Testis (tissue), 3 donors: ENCODE results near the gene IRX4. TPM values are rescaled to one million over a fixed set of nuclear protein-coding genes. Genes with fewer than 3 reads are reported as not detected.
A peak's percentile ranks its signal among the peaks of the same experiment; 100 is the strongest.

Experiments used
- DNase-seq: peaks from one replicate; pipeline ENCODE4 v3.0.0-alpha.2; 2019
- H3K27ac ChIP-seq, 2 donors: fragments of 200-600 bp; sonication (generic); one replicate each; pipeline ENCODE4 v1.5.1; 2019
- H3K27me3 ChIP-seq: fragments of 200-600 bp; sonication (generic); one replicate; pipeline ENCODE4 v1.5.1; 2019
- H3K36me3 ChIP-seq: fragments of 200-600 bp; sonication (generic); one replicate; pipeline ENCODE4 v1.5.1; 2017; ENCODE audit warnings: low read depth; ENCODE audit errors: missing control alignments
- H3K4me1 ChIP-seq: fragments of 200-600 bp; sonication (generic); one replicate; pipeline ENCODE4 v1.5.1; 2019
- H3K4me3 ChIP-seq, 2 donors: fragments of 200-600 bp; sonication (generic); one replicate each; pipeline ENCODE4 v1.5.1; 2017 to 2019
- H3K9me3 ChIP-seq: fragments of 200-600 bp; sonication (generic); one replicate; pipeline ENCODE4 v1.5.1; 2017
- POLR2A ChIP-seq: fragments of 450-650 bp; IDR thresholded peaks from one replicate; pipeline ENCODE4 v1.6.1; 2017; ENCODE audit warnings: antibody characterized with exemption, mild to moderate bottlenecking, moderate library complexity
- WGBS, 2 donors: methylation state at CpG; one replicate each; pipeline ENCODE4 v1.1.5; 2018; 5-methylcytosine and 5-hydroxymethylcytosine counted together
- intact Hi-C: fragments of 100-400 bp; cut with DNase I; formaldehyde crosslinking; loops from one replicate; pipeline ENCODE4 v1.15.1; 2023; ENCODE audit warnings: low total_unique reads
- polyA plus RNA-seq: library from polyadenylated mRNA; stranded (reverse); fragments of 350-450 nt; fragmentation: Illumina TruSeq; extraction: RNeasy Lipid Tissue Mini Kit (QIAGEN cat#74804); gene quantifications from one replicate; pipeline ENCODE4 v1.2.3, GENCODE V29; 2014; ENCODE audit warnings: low read depth, low replicate concordance; ENCODE audit not compliant: insufficient read depth
- total RNA-seq, 2 donors: library from RNA; depleted of rRNA; stranded (reverse); fragments of >200 nt; gene quantifications; one replicate each; pipeline ENCODE4 v1.2.3, GENCODE V29; 2016
- TF ChIP-seq, protein P1 (sequence below), 3 experiments: fragments of 450-650 bp in 2 of 3; fragments of 200-600 bp in 1 of 3; sonication (generic) in 1 of 3; IDR thresholded peaks; one replicate each; pipeline ENCODE4 v1.5.1; 2016 to 2019; ENCODE audit warnings: antibody characterized with exemption in 3 of 3, mild to moderate bottlenecking in 2 of 3, moderate library complexity in 1 of 3

IRX4 gene
- total and polyA plus RNA-seq, 3 donors from 2014 or later, result 0.32 to 2.7 (median 2.0) TPM

DNA sequence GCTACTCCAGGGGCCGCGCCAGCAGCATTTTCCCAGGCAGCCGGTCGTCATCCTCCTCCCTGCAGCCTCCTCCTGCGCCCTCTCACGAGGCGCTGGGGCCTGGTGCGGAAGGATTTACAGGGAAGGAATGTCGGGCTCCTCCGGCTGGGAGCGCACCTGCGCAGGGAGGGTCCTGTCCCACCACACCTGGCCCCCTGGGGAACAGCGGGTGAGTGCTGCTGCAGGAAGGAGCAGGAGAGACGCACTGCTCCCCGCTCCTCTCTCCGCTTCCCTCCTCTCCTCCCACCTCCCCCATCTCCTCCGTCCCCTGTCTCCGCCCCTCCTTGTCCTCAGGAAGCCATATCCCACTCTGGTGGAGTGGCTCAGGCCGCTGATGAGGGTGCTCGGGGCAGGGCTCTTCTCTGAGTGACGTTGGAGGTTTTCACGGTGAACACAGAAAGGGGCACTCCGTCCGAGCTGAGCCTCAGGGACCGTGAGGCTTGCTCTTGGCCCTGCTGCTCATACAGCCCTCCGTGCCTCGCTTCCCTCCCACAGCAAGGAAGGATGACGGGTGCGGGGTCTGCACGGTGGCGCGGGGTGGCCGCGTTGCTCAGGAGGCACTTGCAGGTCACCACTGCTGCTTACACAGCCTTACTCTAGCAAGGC is 31.3 kb downstream of the IRX4 start:
- TF ChIP-seq, protein P1, sequence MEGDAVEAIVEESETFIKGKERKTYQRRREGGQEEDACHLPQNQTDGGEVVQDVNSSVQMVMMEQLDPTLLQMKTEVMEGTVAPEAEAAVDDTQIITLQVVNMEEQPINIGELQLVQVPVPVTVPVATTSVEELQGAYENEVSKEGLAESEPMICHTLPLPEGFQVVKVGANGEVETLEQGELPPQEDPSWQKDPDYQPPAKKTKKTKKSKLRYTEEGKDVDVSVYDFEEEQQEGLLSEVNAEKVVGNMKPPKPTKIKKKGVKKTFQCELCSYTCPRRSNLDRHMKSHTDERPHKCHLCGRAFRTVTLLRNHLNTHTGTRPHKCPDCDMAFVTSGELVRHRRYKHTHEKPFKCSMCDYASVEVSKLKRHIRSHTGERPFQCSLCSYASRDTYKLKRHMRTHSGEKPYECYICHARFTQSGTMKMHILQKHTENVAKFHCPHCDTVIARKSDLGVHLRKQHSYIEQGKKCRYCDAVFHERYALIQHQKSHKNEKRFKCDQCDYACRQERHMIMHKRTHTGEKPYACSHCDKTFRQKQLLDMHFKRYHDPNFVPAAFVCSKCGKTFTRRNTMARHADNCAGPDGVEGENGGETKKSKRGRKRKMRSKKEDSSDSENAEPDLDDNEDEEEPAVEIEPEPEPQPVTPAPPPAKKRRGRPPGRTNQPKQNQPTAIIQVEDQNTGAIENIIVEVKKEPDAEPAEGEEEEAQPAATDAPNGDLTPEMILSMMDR (IDR thresholded peaks at IDR 0.05), result no peak
- TF ChIP-seq POLR2A, result no peak
- Histone ChIP-seq H3K9me3 (no peaks in the 10 kb centered on the region), H3K27me3 (no peaks in the 10 kb centered on the region), H3K36me3 (no peaks in the 10 kb centered on the region), H3K27ac (no peak overlapping the region), H3K4me1 (no peaks in the 10 kb centered on the region), H3K4me3 (peak overlapping the region in 1 of 2 donors; percentile 47)
- no peak for DNase-seq
- intact Hi-C loops, result no loop called here
- 0 to 3% methylated on average over 17 to 34 of the region's 34 CpGs for WGBS, 2 donors

DNA sequence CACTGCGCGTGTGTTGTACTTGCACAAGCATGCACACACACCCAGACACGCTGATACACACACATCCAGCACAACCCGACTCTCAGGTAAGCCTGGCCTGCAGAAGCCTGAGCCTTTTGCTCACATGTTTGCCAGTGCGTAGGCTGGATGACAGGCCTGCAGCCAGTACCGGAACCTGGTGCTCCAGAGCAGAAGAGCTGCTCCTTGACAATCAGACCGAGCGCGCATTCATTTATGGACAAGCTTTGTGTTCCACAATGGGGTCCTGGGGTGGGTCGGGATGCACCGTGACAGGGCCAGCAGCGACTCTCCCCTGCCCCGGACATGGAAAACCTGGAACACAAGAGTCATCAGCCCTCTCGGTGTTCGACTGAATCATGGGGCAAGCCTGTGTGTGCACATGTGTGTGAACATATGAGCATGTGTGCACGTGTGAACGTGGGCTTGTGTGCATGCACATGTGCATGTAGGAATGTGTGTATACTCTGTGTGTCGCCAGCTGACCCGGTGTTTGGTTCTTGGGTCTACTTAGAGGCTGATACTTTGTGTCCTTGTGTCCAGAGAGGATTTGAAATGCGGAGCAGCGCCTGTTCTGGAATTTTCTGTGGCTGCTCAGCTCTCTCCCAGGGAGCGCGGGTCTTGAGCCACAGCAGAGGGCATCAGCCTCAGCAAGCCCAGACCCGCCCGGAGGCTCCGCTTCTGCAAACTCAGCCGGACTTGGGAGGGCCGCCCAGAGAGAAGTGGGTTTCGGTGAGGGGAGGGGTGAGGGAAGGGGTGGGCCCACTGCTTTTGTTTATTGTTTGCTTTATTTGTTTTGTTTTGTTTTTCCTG is 32.2 kb downstream of the IRX4 start:
- Histone ChIP-seq H3K27me3 (no peaks in the 10 kb centered on the region), H3K4me3 (peak overlapping the region in 1 of 2 donors; percentile 47), H3K27ac (no peak overlapping the region), H3K4me1 (no peaks in the 10 kb centered on the region), H3K36me3 (no peaks in the 10 kb centered on the region), H3K9me3 (no peaks in the 10 kb centered on the region)
- intact Hi-C loops, result no loop called here
- 40 to 64% methylated on average over 22 to 29 of the region's 29 CpGs for WGBS, 2 donors
- no peak for DNase-seq
- TF ChIP-seq, protein P1 (IDR thresholded peaks at IDR 0.05), result no peak
- no peak for TF ChIP-seq POLR2A

DNA sequence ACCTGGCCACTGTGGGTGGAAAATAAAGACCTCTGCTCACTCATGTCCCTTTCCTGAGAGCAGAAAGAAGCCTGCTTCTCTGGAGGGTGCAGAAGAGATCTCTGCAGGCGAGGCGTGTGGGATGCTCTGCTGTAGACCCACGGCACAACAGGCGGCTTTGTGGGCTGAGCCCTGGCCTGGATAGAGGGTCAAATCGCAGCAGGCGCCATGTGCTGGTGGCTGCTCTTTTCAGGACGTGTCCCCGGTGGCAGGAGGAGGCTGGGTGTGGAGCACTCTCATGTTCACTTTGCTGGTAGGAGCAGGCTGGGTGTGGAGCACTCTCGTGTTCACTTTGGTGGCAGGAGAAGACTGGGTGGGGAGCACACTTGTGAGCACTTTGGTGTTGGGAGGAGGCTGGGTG is 35.1 kb downstream of the IRX4 start:
- H3K27me3 ChIP-seq, result no peaks in the 10 kb centered on the region
- intact Hi-C loops, result no loop called here
- H3K27ac ChIP-seq, result no peak overlapping the region
- H3K4me3 ChIP-seq, result no peak overlapping the region
- TF ChIP-seq, protein P1 (IDR thresholded peaks at IDR 0.05), result no peak
- TF ChIP-seq POLR2A, result no peak
- no peaks in the 10 kb centered on the region for H3K9me3 ChIP-seq
- 68 to 69% methylated on average over 8 to 9 of the region's 9 CpGs for WGBS, 2 donors
- H3K36me3 ChIP-seq, result no peaks in the 10 kb centered on the region
- H3K4me1 ChIP-seq, result no peaks in the 10 kb centered on the region
- DNase-seq, result no peak

DNA sequence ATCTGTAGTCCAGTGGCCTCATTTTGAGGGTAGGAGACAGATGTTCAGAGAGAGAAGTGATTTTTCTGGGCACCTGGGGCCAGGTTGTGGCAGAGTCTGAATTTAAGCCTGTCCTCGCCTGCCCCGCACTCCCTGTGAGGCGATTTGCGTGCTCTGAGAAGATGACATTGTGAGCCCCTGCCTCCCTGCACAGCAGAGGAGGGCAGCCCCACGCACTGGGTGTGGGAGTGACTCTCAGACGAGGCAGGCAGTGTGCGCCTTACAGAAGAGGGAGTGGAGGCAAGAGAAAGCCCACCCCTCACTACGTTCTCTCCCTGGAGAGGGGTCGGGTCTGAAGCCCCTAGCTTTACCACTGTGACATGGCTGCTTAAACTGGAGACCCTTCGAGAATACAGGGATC is 35.7 kb downstream of the IRX4 start:
- H3K4me3 ChIP-seq, result no peak overlapping the region
- H3K27me3 ChIP-seq, result no peaks in the 10 kb centered on the region
- no peak overlapping the region for H3K27ac ChIP-seq
- no peaks in the 10 kb centered on the region for H3K9me3 ChIP-seq
- intact Hi-C loops, result no loop called here
- WGBS, 2 donors, result 36 to 49% methylated on average over 10 of the region's 10 CpGs
- no peaks in the 10 kb centered on the region for H3K4me1 ChIP-seq
- H3K36me3 ChIP-seq, result no peaks in the 10 kb centered on the region
- no peak for DNase-seq
- TF ChIP-seq, protein P1 (IDR thresholded peaks at IDR 0.05), result no peak
- no peak for TF ChIP-seq POLR2A
